H1 (cell line): ENCODE measurements around the gene HOXA11. TPM values are rescaled to one million over a fixed set of nuclear protein-coding genes. Genes with fewer than 3 reads are reported as not detected.

Source experiments
- CTCF ChIA-PET: fragments of 300-600 bp; sonication (Branson Sonifier 250); formaldehyde crosslinking; loops from one replicate; lab custom pipeline; 2021; ENCODE audit not compliant: partially characterized antibody; lab: Charles Lee
- POLR2A ChIA-PET: fragments of 300-600 bp; sonication (Branson Sonifier 250); formaldehyde crosslinking; loops from one replicate; lab custom pipeline; 2021; ENCODE audit warnings: inconsistent platforms; ENCODE audit not compliant: partially characterized antibody; lab: Charles Lee
- DNase-seq, 2 experiments: peaks; one replicate each; pipeline versions ENCODE4 v3.0.0 to v3.0.0-alpha.2; 2010 to 2022; ENCODE audit warnings: low spot score in 2 of 2, low read depth in 1 of 2, mixed read lengths in 1 of 2
- FAIRE-seq: peaks from 2 replicates; lab custom pipeline; 2011; peaks lifted over from hg19 to GRCh38; lab: Jason Lieb, UNC
- H2AFZ ChIP-seq: 2 replicates; pipeline ENCODE4 v1.8.1; 2012; ENCODE audit warnings: low read length, inconsistent platforms
- H2AK5ac ChIP-seq: 2 replicates; pipeline ENCODE4 v1.6.1; 2013; ENCODE audit warnings: low read depth, low read length
- H2BK120ac ChIP-seq: replicated peaks from 2 replicates; pipeline ENCODE3; 2013; ENCODE audit warnings: low read depth, low read length, inconsistent platforms
- H2BK12ac ChIP-seq: 2 replicates; pipeline ENCODE4 v1.6.1; 2013; ENCODE audit warnings: low read depth, low read length
- H2BK15ac ChIP-seq: 2 replicates; pipeline ENCODE4 v1.6.1; 2013; ENCODE audit warnings: low read length
- H2BK20ac ChIP-seq: 2 replicates; pipeline ENCODE4 v1.6.1; 2013; ENCODE audit warnings: low read length
- H2BK5ac ChIP-seq: 2 replicates; pipeline ENCODE4 v1.6.1; 2013; ENCODE audit warnings: low read depth, low read length
- H3K14ac ChIP-seq: 2 replicates; pipeline ENCODE4 v1.6.1; 2013; ENCODE audit warnings: inconsistent platforms; ENCODE audit not compliant: insufficient read length
- H3K18ac ChIP-seq: 2 replicates; pipeline ENCODE4 v1.6.1; 2013; ENCODE audit warnings: low read length; ENCODE audit errors: extremely low read depth
- H3K23ac ChIP-seq: 2 replicates; pipeline ENCODE4 v1.6.1; 2013; ENCODE audit warnings: inconsistent platforms; ENCODE audit not compliant: insufficient read length
- H3K23me2 ChIP-seq: 2 replicates; pipeline ENCODE4 v1.6.1; 2013; ENCODE audit warnings: low read depth, low read length
- H3K27ac ChIP-seq: 2 replicates; pipeline ENCODE4 v1.6.1; 2011; ENCODE audit warnings: low read depth, low read length, inconsistent platforms
- H3K27me3 ChIP-seq, 4 experiments: replicated peaks in 1 of 4; 1 replicate in 1 of 4; 2 replicates in 3 of 4; pipeline versions ENCODE4 v1.6.1 to v1.8.1; 2011 to 2013; ENCODE audit warnings: low read length in 3 of 4, mild to moderate bottlenecking in 3 of 4, inconsistent platforms in 2 of 4, mixed read lengths in 2 of 4, moderate library complexity in 1 of 4; ENCODE audit not compliant: control insufficient read depth in 3 of 4, insufficient read depth in 3 of 4; ENCODE audit errors: extremely low read depth in 1 of 4
- H3K36me3 ChIP-seq, 4 experiments: 2 replicates each; pipeline versions ENCODE4 v1.6.1 to v1.8.1; 2011 to 2013; ENCODE audit warnings: mild to moderate bottlenecking in 4 of 4, low read length in 3 of 4, moderate library complexity in 2 of 4, control low read depth in 1 of 4, inconsistent platforms in 1 of 4; ENCODE audit not compliant: insufficient read depth in 4 of 4, control insufficient read depth in 2 of 4
- H3K4ac ChIP-seq: replicated peaks from 2 replicates; pipeline ENCODE3; 2013; ENCODE audit warnings: low read length, low read depth, mixed read lengths, inconsistent platforms; ENCODE audit not compliant: insufficient read length
- H3K4me1 ChIP-seq, 4 experiments: replicated peaks in 1 of 4; 1 replicate in 1 of 4; 2 replicates in 3 of 4; pipeline versions ENCODE4 v1.6.1 to v1.8.1; 2011 to 2013; ENCODE audit warnings: low read length in 3 of 4, inconsistent platforms in 2 of 4, mixed read lengths in 1 of 4; ENCODE audit not compliant: insufficient read depth in 4 of 4, control insufficient read depth in 3 of 4
- H3K4me2 ChIP-seq, 2 experiments: 2 replicates each; pipeline versions ENCODE4 v1.6.1 to v1.8.1; 2011 to 2013; ENCODE audit warnings: low read depth in 2 of 2, low read length in 2 of 2, control low read depth in 1 of 2, inconsistent platforms in 1 of 2, mild to moderate bottlenecking in 1 of 2; ENCODE audit not compliant: insufficient read depth in 1 of 2
- H3K4me3 ChIP-seq, 4 experiments: fragments of 200-600, 300-600 bp in 1 of 4; sonication (generic), shearing (Covaris generic), sonication (Bioruptor Twin) in 1 of 4; 2 replicates each; pipeline versions ENCODE4 v1.5.1 to v1.8.1; 2011 to 2016; ENCODE audit warnings: low read length in 4 of 4, low read depth in 3 of 4, control low read depth in 2 of 4, inconsistent platforms in 2 of 4, mild to moderate bottlenecking in 2 of 4, mixed read lengths in 1 of 4, moderate library complexity in 1 of 4; ENCODE audit not compliant: insufficient read depth in 2 of 4; ENCODE audit errors: extremely low read depth in 1 of 4
- H3K56ac ChIP-seq: replicated peaks from 2 replicates; pipeline ENCODE3; 2013; ENCODE audit warnings: low read depth, mild to moderate bottlenecking, mixed read lengths, low read length, inconsistent platforms; ENCODE audit not compliant: insufficient read length
- H3K79me1 ChIP-seq: 2 replicates; pipeline ENCODE4 v1.6.1; 2013; ENCODE audit warnings: low read depth, low read length, control low read depth
- H3K79me2 ChIP-seq, 2 experiments: 2 replicates each; pipeline versions ENCODE4 v1.6.1 to v1.8.1; 2012 to 2013; ENCODE audit warnings: low read length in 2 of 2, mild to moderate bottlenecking in 2 of 2, inconsistent platforms in 1 of 2; ENCODE audit not compliant: insufficient read depth in 2 of 2, control insufficient read depth in 1 of 2
- H3K9ac ChIP-seq, 4 experiments: replicated peaks in 1 of 4; 1 replicate in 1 of 4; 2 replicates in 3 of 4; pipeline versions ENCODE4 v1.6.1 to v1.8.1; 2011 to 2013; ENCODE audit warnings: low read depth in 3 of 4, low read length in 3 of 4, control low read depth in 2 of 4, mild to moderate bottlenecking in 2 of 4, moderate library complexity in 2 of 4, inconsistent platforms in 1 of 4; ENCODE audit errors: extremely low read depth in 1 of 4
- H3K9me3 ChIP-seq, 2 experiments: 2 replicates each; pipeline versions ENCODE4 v1.6.1 to v1.8.1; 2012 to 2013; ENCODE audit warnings: mild to moderate bottlenecking in 2 of 2, moderate library complexity in 2 of 2, control low read depth in 1 of 2, inconsistent platforms in 1 of 2, low read depth in 1 of 2, low read length in 1 of 2, mixed read lengths in 1 of 2; ENCODE audit not compliant: insufficient read depth in 2 of 2
- H4K20me1 ChIP-seq, 2 experiments: replicated peaks in 1 of 2; 2 replicates each; pipeline versions ENCODE3 to v1.8.1; 2011 to 2013; ENCODE audit warnings: inconsistent platforms in 2 of 2, low read length in 2 of 2, mild to moderate bottlenecking in 1 of 2; ENCODE audit not compliant: insufficient read depth in 2 of 2, control insufficient read depth in 1 of 2
- H4K5ac ChIP-seq: 2 replicates; pipeline ENCODE4 v1.6.1; 2013; ENCODE audit warnings: low read length, low read depth, mixed read lengths, inconsistent platforms; ENCODE audit not compliant: insufficient read length
- H4K8ac ChIP-seq: 2 replicates; pipeline ENCODE4 v1.8.0; 2013; ENCODE audit warnings: mild to moderate bottlenecking, moderate library complexity, low read length, inconsistent platforms; ENCODE audit not compliant: insufficient read depth; ENCODE audit errors: extremely low read depth
- H4K91ac ChIP-seq: replicated peaks from 2 replicates; pipeline ENCODE3; 2013; ENCODE audit warnings: low read length, mixed read lengths, inconsistent platforms; ENCODE audit not compliant: insufficient read length
- EZH2 ChIP-seq: fragments of 200-600 bp; sonication (generic); IDR thresholded peaks from 2 replicates; pipeline ENCODE4 v1.7.1; 2012; ENCODE audit warnings: low read depth, mild to moderate bottlenecking, moderate library complexity, low read length, inconsistent platforms; ENCODE audit not compliant: severe bottlenecking
- RAD21 ChIP-seq, 2 experiments: IDR thresholded peaks in 1 of 2; conservative IDR thresholded peaks in 1 of 2; 2 replicates each; pipeline ENCODE4 v1.6.1; 2011; ENCODE audit warnings: low read depth in 2 of 2, low read length in 2 of 2, improper control_type of control experiment in 1 of 2, inconsistent platforms in 1 of 2, mild to moderate bottlenecking in 1 of 2, moderate library complexity in 1 of 2
- RNF2 ChIP-seq: fragments of 200-900, 300-1000 bp; sonication (generic); IDR thresholded peaks from 2 replicates; pipeline ENCODE4 v1.7.1; 2016; ENCODE audit warnings: borderline replicate concordance, low read depth, mild to moderate bottlenecking, antibody characterized with exemption, low read length; ENCODE audit not compliant: poor library complexity, severe bottlenecking; ENCODE audit errors: missing control alignments
- WGBS, 2 experiments: shearing (Covaris generic) in 1 of 2; methylation state at CpG; one replicate each; pipeline versions ENCODE4 v1.1.6 to v1.1.7; 2013 to 2015; ENCODE audit warnings: low lambda C conversion rate in 2 of 2, mixed read lengths in 2 of 2, inconsistent platforms in 1 of 2, low coverage in 1 of 2, missing lambda C conversion rate in 1 of 2; ENCODE audit not compliant: insufficient replicate concordance in 2 of 2, insufficient coverage in 1 of 2, insufficient read length in 1 of 2; ENCODE audit errors: extremely low coverage in 1 of 2, missing lambda C conversion rate in 1 of 2; 5-methylcytosine and 5-hydroxymethylcytosine counted together
- polyA plus RNA-seq, 7 experiments: library from polyadenylated mRNA; depleted of rRNA in 3 of 7; stranded (reverse) in 5 of 7; unstranded in 2 of 7; fragments of >200 nt in 5 of 7; fragments of 200-250 nt in 2 of 7; gene quantifications; 1 replicate in 5 of 7; 2 replicates in 1 of 7; 4 replicates in 1 of 7; pipeline versions ENCODE4 v1.2.1 to v1.2.3, GENCODE V29; 2011 to 2013; ENCODE audit warnings: missing spikeins in 2 of 7, mixed read lengths in 2 of 7
- total RNA-seq: library from RNA; stranded (reverse); fragmentation: NEBNext Ultra II Directional; extraction: Animal tissue kit (Norgen Biotek cat#: 25700); gene quantifications from 2 replicates; pipeline ENCODE4 v1.2.1, GENCODE V29; 2021

Gene HOXA11
- total and polyA plus RNA-seq, 2 of the 8 experiments (the other 6 are each of a cell fraction or from before 2014, with no cell fraction given): not detected

- ChIA-PET POLR2A (no interaction called here), CTCF (interaction anchor here (0.6 to 2.7 kb wide), 25 partner anchors 7 to 663 kb away, joined by 3 to 26 read pairs (median 5); partner anchors contain the start of genes HOXA13, HOXA3, HOXA5 and HOXA7)
- Histone ChIP-seq H3K18ac (no peak overlapping the region), H3K27me3 (peaks cover 98 to 100% (median 100%) of the 10 kb centered on the region in 4 experiments), H3K56ac (no peak overlapping the region), H3K79me2 (no peaks in the 10 kb centered on the region), H3K9me3 (no peaks in the 10 kb centered on the region), H2AFZ (no peak overlapping the region), H4K5ac (no peak overlapping the region), H3K36me3 (peaks cover 0 to 5% (median 0%) of the 10 kb centered on the region in 4 experiments; a peak in 1 of 8 replicates), H3K14ac (no peak overlapping the region), H2BK12ac (0 out of 2 replicates have a peak overlapping the region, but pooled peaks have one; percentile 27), H4K20me1 (peaks cover 40 to 48% of the 10 kb centered on the region in 2 experiments), H3K23me2 (no peaks in the 10 kb centered on the region), H3K4ac (no peak overlapping the region), H3K23ac (no peak overlapping the region), H4K91ac (no peak overlapping the region), H3K9ac (no peak overlapping the region), H3K27ac (no peak overlapping the region), H3K4me3 (no peak overlapping the region), H2AK5ac (no peak overlapping the region), H3K4me1 (peaks cover 1 to 10% (median 6%) of the 10 kb centered on the region in 4 experiments), H2BK20ac (no peak overlapping the region), H3K79me1 (no peaks in the 10 kb centered on the region), H4K8ac (peak overlapping the region; percentile 58; the same call in 1 of the 2 replicates), H2BK120ac (no peak overlapping the region), H2BK15ac (no peak overlapping the region), H3K4me2 (no peak overlapping the region; a peak in 1 of 4 replicates), H2BK5ac (no peak overlapping the region)
- peak; percentile 75 for TF ChIP-seq RNF2
- peak; percentile 45 for TF ChIP-seq EZH2
- no peak for TF ChIP-seq RAD21 (IDR thresholded peaks at IDR 0.05 in 1 of 2, conservative IDR thresholded peaks at IDR 0.05 in 1 of 2; ENCODE audit: low read depth in 2 of 2, low read length in 2 of 2)
- DNase-seq: peak in 1 of 2 experiments; percentile 40
- FAIRE-seq: no peak
- 39% methylated on average over 11 of the region's 12 CpGs; no CpG with 5 or more reads in 1 of the 2 experiments for WGBS, 2 experiments
Observed at GRCh38 chr7:27180431-27181420, 4.3 kb downstream of the HOXA11 start.
